HG03097 (cell line): Measurements from ENCODE around the gene TGIF1.
"Not testable (repeated sequence)": the region's sequence is repeated elsewhere in the genome, so short reads cannot be mapped to it uniquely, and the experiment has no call there.

ENCODE experiments used
- ATAC-seq: cut with Tn5 transposase; IDR thresholded peaks from one replicate; pipeline ENCODE4 v1.9.1; 2021; ENCODE audit not compliant: unreplicated experiment, low FRiP score

Gene TGIF1

GRCh38 chr18:3454365-3455089 lies 4.6 kb downstream of the TGIF1 start:
- ATAC-seq = no peak

DNA sequence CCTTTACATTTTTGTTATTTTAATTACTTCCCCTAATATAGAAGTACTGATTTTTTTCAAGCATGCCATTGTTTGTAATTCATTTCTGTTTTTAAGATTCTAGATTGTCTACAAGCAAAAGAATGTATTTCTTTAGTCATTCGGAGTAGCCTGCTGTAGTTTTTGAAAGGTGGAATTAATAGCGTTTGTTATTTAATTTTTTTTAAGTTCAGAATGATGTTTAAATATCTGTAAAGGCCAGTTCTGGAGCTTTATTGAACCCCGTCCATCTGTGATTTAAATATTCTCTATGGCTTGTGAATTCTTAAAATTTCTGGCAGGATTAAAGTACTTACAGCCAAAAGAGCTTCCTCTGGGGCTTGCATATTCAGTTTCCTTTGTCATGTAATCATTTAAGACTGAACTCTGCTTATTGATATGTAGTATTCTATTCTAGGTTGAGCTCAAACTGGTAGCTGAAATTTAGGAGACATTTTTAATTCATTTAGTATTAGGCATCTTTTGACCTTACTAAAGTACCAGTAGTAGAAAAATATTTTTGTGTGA lies 5.2 kb downstream of the TGIF1 start:
- ATAC-seq = no peak

- no peak for ATAC-seq
Measured at GRCh38 chr18:3455907-3456685, 6.1 kb downstream of the TGIF1 start.

DNA sequence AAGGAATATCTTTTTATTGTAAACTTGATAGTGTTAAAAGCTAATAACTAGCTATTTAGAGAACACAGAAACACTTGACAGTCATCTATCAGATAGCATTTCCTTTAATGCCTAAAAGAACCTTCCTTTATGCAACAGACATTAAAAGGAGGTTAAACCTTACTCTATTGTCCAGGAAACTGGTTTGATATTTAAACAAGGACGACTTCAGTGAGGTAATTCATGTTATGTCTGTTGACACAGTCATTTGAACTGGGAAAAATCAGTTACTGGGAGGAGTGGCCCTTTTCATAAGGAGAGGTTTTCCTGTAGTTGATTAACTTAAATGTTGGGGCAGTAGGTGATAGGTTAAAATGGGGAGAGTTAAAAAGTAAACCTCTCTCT lies 6.7 kb downstream of the TGIF1 start:
- no peak for ATAC-seq

DNA sequence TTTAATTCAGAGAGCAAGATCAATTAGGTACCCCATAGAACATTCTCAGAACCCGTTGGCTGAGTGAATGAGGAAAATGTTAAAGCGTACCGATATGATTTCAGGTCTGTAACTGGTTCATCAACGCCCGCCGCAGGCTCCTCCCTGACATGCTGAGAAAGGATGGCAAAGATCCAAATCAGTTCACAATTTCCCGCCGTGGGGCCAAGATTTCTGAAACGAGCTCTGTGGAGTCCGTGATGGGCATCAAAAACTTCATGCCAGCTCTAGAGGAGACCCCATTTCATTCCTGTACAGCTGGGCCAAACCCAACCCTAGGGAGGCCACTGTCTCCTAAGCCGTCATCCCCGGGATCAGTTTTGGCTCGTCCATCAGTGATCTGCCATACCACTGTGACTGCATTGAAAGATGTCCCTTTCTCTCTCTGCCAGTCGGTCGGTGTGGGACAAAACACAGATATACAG lies 7.3 kb downstream of the TGIF1 start:
- no peak for ATAC-seq

- no peak for ATAC-seq
Measured at GRCh38 chr18:3458378-3458777, 8.4 kb downstream of the TGIF1 start.

DNA sequence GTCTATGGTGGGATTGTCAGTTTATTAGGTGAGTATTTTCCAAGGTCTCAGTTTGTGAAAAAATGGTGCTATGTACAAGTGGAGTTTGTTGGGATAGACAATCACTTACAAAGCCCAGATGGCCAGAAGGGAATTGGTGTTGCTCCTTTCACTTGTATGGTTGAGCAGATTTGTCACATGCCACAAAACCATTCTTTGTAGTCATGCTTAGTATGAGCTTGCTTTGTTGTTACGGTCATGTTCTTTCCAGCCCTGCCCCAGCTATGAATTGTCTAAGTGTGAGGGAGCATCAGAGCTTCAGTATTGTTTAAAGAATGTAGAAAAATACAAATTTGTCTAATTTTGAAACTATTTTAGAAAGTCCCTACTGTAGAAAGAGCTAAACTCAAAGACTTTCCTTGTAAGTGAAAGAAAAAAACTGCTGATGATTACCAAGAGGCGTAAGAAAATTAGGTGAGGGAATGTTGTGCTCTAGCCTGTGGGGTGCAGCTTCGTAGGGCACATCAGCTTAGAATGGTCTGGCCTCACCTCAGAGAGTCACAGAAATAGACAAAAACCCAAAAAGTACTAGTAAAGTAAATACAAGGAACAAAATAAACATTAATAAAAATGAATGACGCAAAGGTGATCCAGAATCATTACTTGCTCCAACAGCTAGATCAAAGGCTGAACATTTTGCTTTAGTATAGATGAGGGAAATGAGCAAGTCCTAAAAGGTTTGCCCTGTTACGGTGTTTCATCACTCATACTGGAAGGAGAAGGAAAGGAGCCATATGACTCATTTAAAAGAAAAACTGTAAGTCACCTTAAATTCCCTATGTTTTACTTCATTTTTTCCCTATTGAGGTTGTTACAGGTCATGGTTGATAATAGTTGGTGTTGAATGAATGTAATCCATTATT lies 9.2 kb downstream of the TGIF1 start:
- no peak for ATAC-seq

- ATAC-seq = no peak
Measured at GRCh38 chr18:3460823-3461398, 10.9 kb downstream of the TGIF1 start.

DNA sequence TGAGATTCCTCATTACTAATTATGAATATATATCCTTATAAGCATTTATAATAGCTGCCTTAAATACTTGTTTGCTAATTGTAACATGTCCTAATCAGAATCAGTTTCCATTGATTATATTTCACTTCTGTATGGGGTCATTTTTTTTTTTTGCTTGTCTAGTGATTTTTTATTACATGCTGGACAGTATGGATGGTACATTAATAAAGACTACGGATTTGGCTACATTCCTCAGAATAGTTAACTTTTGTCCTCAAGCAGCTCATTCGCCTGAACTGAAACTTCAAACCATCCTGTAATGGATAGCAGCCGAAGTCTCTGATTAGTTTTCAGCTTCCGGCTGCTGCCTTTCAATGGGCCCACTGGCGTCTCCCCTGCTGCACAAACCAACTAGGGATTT lies 11.7 kb downstream of the TGIF1 start:
- ATAC-seq = no peak

DNA sequence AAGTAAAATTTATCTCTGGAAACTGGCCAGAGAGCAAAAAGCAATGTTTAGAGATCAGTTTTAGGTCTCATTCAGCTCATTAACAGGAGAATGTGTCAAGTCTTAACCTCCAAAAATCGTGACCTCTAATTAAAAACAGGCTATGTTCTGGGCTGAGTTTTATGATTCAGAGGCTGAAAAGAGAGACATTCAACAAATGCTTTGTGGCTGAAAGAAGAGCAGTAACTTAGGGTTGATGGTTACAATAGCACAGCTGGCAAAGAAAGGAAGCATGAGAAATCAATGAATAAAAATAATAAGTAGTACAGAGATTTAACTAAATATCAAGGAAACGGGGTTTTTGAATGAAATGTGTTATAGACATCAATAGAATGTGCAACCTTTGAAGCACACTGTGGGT lies 13.1 kb downstream of the TGIF1 start:
- ATAC-seq = no peak

- no peak for ATAC-seq
Measured at GRCh38 chr18:3466045-3466444, 16.1 kb downstream of the TGIF1 start.

DNA sequence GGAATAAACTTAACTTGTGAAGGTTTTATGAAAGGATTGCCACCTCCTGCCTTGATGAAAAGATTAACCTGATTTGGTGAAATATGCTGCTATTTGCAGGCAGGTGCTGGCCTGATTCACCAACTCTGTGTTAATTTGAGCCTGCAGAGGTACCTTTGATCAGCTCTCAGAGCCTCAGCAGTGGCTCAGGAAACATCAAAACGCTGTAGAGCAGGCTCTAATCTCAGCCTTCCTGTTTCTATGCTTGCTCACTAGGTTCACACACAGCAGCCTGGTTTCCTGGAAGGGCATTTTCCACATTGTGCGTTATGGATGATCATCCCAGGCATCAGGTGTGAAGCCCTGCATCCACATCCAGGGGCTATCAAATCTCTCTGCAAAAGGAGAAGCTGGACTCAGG lies 16.9 kb downstream of the TGIF1 start:
- ATAC-seq = no peak

DNA sequence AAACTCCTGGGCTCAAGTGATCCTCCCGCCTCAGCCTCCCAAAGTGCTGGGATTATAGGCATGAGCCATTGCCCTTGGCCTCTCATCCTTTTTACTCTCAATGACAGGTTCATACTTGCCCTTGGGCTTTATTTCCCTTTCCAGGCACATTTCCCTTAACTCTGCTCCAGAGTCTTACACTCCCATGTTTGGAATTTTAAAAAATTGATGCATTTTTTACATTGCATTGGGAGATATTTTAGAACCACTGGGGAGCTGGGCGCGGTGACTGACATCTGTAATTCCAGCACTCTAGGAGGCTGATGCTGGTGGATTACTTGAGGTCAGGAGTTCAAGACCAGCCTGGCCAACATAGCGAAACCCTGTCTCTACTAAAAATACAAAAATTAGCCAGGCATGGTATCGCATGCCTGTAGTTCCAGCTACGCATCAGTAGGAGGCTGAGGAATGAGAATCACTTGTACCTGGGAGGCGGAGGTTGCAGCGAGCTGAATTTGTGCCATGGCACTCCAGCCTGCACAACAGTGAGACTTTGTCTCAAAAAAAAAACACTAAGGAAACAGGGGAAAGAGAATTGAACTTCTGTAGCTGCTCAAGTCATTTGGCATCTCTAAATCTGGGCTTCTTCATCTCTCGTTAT lies 18.2 kb downstream of the TGIF1 start:
- no peak for ATAC-seq

- no peak for ATAC-seq
Measured at GRCh38 chr18:3468833-3469232, 18.9 kb downstream of the TGIF1 start.

DNA sequence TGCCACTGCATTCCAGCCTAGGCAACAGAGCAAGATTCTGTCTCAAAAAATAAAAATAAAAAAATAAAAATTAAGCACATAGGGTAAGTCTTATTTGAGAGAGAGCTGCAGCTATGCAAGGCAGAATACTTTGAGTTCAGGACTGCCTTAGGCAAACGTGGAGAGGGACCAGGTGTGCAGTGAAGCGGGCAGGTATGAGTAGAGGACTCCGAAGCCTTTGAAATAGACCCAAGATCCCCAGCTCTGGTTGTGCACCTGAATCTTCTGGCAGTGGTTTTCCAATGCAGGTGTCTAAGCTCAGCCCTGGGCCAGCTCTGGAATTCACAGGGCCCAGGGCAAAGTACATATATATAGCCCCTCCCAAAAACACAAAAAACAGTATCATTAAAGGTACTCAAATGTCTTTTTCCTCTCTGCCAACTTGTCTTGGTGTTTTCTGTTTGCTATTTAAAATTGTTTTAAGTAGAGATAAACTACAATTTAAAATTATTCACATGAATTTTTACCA lies 21.2 kb downstream of the TGIF1 start:
- ATAC-seq = no peak

GRCh38 chr18:3472121-3472520 lies 22.1 kb downstream of the TGIF1 start:
- ATAC-seq = not testable (repeated sequence)

DNA sequence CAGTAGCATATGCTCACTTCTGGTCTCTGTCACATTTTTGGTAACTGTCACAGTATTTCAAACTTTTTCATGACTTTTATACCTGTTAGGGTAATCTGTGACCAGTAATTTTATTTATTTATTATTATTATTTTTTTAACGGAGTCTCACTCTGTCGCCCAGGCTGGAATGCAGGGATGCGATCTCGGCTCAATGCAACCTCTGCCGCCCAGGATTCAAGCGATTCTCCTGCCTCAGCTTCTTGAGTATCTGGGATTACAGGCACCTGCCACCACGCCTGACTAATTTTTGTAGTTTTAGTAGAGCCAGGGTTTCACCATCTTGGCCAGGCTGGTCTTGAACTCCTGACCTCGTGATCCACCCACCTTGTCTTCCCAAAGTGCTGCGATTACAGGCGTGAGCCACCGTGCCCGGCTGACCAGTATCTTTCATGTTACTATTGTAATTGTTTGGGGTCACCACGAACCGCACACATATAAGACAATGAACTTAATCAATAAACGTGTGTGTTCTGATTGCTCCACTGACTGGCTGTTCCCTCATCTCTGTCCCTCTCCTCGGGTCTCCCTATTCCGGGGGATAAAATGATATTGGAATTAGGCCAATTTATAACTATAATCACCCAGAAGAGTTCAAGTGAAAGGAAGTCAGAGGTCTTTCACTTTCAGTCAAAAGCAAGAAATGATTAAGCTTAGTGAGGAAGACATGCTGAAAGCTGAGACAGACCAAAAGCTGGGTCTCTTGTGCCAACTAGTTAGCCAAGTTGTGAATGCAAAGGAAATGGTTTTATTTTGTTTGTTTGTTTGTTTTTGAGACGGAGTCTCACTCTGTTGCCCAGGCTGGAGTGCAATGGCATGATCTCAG lies 22.9 kb downstream of the TGIF1 start:
- ATAC-seq = peak; percentile 97

GRCh38 chr18:3478262-3478978 lies 28.4 kb downstream of the TGIF1 start:
- no peak for ATAC-seq
